A673 (cell line): ENCODE data around the gene COL4A1. TPM values are rescaled to one million over a fixed set of nuclear protein-coding genes. Genes with fewer than 3 reads are reported as not detected.

Experiments used
- BruUV-seq: library from RNA; stranded (reverse); fragments of 400-500 nt; replicated peaks from 2 replicates; lab custom pipeline; 2021; lab: Mats Ljungman, UMichigan
- CTCF ChIA-PET: fragments of 300-600 bp; sonication (Branson Sonifier 250); formaldehyde crosslinking; loops from one replicate; lab custom pipeline; 2022; ENCODE audit warnings: antibody characterized with exemption; lab: Charles Lee
- POLR2A ChIA-PET: fragments of 300-600 bp; sonication (Branson Sonifier 250); formaldehyde crosslinking; loops from one replicate; lab custom pipeline; 2022; ENCODE audit warnings: antibody characterized with exemption; ENCODE audit not compliant: low non-redundant PET; lab: Charles Lee
- DNase-seq: peaks from one replicate; pipeline ENCODE4 v3.0.0-alpha.2; 2015; ENCODE audit warnings: low spot score
- H3K27ac ChIP-seq: fragments of 200-600 bp; sonication (generic); 2 replicates; pipeline ENCODE4 v1.5.1; 2016; ENCODE audit warnings: mixed run types, low read depth, mild to moderate bottlenecking, mixed read lengths, antibody characterized with exemption, low read length; ENCODE audit not compliant: poor library complexity, severe bottlenecking
- H3K27me3 ChIP-seq: fragments of 200-600 bp; sonication (generic); replicated peaks from 2 replicates; pipeline ENCODE4 v1.6.1; 2017; ENCODE audit warnings: mixed run types, low read depth, mild to moderate bottlenecking, mixed read lengths, antibody characterized with exemption, low read length; ENCODE audit not compliant: insufficient read depth, poor library complexity
- H3K36me3 ChIP-seq: fragments of 200-600 bp; sonication (generic); 2 replicates; pipeline ENCODE4 v1.6.1; 2016; ENCODE audit warnings: mixed run types, mild to moderate bottlenecking, mixed read lengths, antibody characterized with exemption, low read length; ENCODE audit not compliant: insufficient read depth, poor library complexity, severe bottlenecking
- H3K4me1 ChIP-seq: fragments of 200-600 bp; sonication (generic); 2 replicates; pipeline ENCODE4 v1.6.1; 2017; ENCODE audit warnings: mixed run types, mild to moderate bottlenecking, mixed read lengths, antibody characterized with exemption, low read length; ENCODE audit not compliant: insufficient read depth, poor library complexity, severe bottlenecking
- H3K4me3 ChIP-seq: fragments of 200-600 bp; sonication (generic); 2 replicates; pipeline ENCODE4 v1.5.1; 2016; ENCODE audit warnings: low read depth, mixed run types, mild to moderate bottlenecking, mixed read lengths, low read length; ENCODE audit not compliant: poor library complexity, severe bottlenecking
- H3K9me3 ChIP-seq: fragments of 200-600 bp; sonication (generic); 2 replicates; pipeline ENCODE4 v1.6.1; 2016; ENCODE audit warnings: mixed run types, low read depth, mild to moderate bottlenecking, mixed read lengths, antibody characterized with exemption, low read length; ENCODE audit not compliant: poor library complexity, severe bottlenecking
- CTCF ChIP-seq: fragments of 300-800, 200-600 bp; sonication (generic); conservative IDR thresholded peaks from 2 replicates; pipeline ENCODE4 v1.5.1; 2017; ENCODE audit warnings: low read depth, mild to moderate bottlenecking, antibody characterized with exemption, low read length, moderate library complexity, mixed read lengths
- EZH2 ChIP-seq: fragments of 200-600 bp; sonication (generic); IDR thresholded peaks from 2 replicates; pipeline ENCODE4 v1.6.1; 2017; ENCODE audit warnings: borderline replicate concordance, low read depth, mild to moderate bottlenecking, mixed read lengths, antibody characterized with exemption, low read length; ENCODE audit not compliant: poor library complexity, severe bottlenecking
- intact Hi-C: fragments of 100-400 bp; cut with micrococcal nuclease; formaldehyde crosslinking; loops from one replicate; pipeline ENCODE4 v1.10.0; 2022; ENCODE audit not compliant: unreplicated experiment
- total RNA-seq: library from RNA; stranded (reverse); gene quantifications from 2 replicates; pipeline ENCODE4 v1.2.3, GENCODE V29; 2021

The COL4A1 gene
- total RNA-seq, 1 experiment from 2014 or later = 83.9 TPM

GRCh38 chr13:110238818-110239195, 68.2 kb downstream of the COL4A1 start:
- POLR2A ChIA-PET = no interaction called here
- peaks cover 8% of the 10 kb centered on the region for H3K4me1 ChIP-seq
- no peaks in the 10 kb centered on the region for H3K9me3 ChIP-seq
- H3K4me3 ChIP-seq = no peak overlapping the region
- TF ChIP-seq CTCF = no peak
- TF ChIP-seq EZH2 = no peak
- BruUV-seq = no TSS peak
- intact Hi-C loops = no loop called here
- CTCF ChIA-PET = no interaction called here
- H3K27ac ChIP-seq = no peak overlapping the region
- DNase-seq = no peak
- H3K36me3 ChIP-seq = no peaks in the 10 kb centered on the region
- no peaks in the 10 kb centered on the region for H3K27me3 ChIP-seq

- intact Hi-C loops = no loop called here
- POLR2A ChIA-PET = no interaction called here
- DNase-seq = no peak
- Histone ChIP-seq H3K4me3 (no peak overlapping the region), H3K4me1 (peaks cover 10% of the 10 kb centered on the region), H3K27ac (no peak overlapping the region), H3K27me3 (no peaks in the 10 kb centered on the region), H3K9me3 (no peaks in the 10 kb centered on the region), H3K36me3 (no peaks in the 10 kb centered on the region)
- CTCF ChIA-PET = no interaction called here
- BruUV-seq = no TSS peak
- TF ChIP-seq EZH2 = no peak
- TF ChIP-seq CTCF = no peak
These were observed 68.8 kb downstream of the COL4A1 start for GRCh38 chr13:110237875-110238817.

- Histone ChIP-seq H3K4me3 (no peak overlapping the region), H3K9me3 (no peaks in the 10 kb centered on the region), H3K36me3 (no peaks in the 10 kb centered on the region), H3K4me1 (peaks cover 23% of the 10 kb centered on the region), H3K27me3 (no peaks in the 10 kb centered on the region), H3K27ac (no peak overlapping the region)
- no peak for DNase-seq
- intact Hi-C loops = no loop called here
- BruUV-seq = no TSS peak
- ChIA-PET CTCF (no interaction called here), POLR2A (no interaction called here)
- no peak for TF ChIP-seq EZH2
- TF ChIP-seq CTCF = no peak
These were observed 70.1 kb downstream of the COL4A1 start for GRCh38 chr13:110236831-110237261.
